ENCODE measurements around the gene GSTT2.
"Not testable (repeated sequence)": the region's sequence is repeated elsewhere in the genome, so short reads cannot be mapped to it uniquely, and the experiment has no call there.

Gene GSTT2

DNA sequence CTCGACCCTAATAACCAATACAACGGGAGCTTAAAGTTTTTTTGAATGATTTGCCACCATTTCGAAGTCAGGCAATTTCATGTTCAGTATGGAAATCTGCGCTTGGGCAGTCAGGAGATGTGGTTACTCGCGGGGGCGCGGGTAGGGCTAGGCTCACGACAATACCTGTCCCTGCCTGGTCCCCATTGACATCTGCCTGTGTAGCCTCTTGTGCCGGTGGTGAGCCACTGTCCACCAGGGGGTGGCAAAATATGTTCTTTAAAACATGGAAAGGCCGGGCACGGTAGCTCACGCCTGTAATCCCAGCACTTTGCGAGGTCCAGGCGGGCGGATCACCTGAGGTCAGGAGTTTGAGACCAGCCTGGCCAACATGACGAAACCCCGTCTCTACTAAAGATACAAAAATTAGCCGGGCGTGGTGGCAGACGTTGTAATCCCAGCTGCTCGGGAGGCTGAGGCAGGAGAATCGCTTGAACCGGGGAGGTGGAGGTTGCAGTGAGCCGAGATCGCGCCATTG is 5.0 kb upstream of the GSTT2 start:
- not testable (repeated sequence) for DNase-seq

DNA sequence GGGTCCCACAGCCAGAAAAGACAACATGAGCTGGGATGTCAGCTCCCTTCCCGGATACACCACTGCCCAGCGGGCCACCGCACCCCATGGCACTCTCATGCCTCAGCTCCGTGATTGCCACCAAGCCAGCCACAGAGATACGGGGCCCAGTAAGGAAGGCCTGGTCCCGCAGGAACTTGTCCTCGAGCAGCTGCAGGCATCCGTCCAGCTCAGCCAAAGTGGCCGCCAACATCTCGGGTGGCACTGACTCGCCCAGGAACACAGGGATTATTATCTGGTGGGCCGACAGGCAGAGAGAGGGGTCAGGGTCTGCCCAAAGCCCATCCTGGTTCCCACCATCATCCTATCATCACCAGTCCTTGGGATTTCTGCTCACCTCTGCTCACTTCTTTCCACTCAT is 2.6 kb upstream of the GSTT2 start:
- DNase-seq, result not testable (repeated sequence)

DNA sequence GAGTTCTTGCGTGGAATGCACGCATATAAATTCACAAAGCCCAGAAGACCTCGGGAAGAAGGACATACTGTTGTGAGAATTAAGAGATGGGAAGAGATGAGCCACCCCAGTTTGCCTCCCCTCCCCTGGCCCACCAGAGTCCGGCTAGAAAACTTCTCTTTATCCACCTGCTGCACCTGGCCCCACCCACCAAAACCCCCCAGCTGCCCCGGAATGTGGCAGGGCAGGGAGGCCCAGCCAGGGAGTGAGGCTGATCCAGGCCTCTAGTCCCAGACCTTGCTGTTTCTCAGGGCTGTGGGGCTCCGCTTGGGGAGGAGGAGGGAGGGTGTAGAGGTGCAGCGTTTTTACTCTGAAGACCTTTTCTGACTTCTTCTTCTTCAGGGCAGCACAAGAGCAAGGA is 633 bp downstream of the GSTT2 start:
- not testable (repeated sequence) for DNase-seq

DNA sequence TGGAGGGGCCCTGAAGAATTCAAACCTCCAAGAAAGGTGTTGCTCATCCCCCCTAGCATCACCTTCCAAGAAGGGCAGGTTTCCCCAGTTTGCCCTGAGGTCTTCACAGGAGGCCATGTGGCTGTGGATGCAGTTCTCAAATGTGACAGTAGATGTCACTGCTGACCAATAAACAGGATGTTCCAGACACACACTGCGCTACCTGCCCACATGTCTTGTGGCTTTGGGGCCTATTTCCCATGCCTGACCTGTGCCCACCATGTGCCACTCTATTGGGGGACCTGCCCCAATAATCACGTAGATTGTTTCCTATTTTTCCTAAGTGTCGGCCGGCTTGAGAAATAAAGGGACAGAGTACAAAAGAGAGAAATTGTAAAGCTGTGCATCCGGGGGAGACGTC is 4.5 kb downstream of the GSTT2 start:
- peak; percentile 45 for DNase-seq

DNA sequence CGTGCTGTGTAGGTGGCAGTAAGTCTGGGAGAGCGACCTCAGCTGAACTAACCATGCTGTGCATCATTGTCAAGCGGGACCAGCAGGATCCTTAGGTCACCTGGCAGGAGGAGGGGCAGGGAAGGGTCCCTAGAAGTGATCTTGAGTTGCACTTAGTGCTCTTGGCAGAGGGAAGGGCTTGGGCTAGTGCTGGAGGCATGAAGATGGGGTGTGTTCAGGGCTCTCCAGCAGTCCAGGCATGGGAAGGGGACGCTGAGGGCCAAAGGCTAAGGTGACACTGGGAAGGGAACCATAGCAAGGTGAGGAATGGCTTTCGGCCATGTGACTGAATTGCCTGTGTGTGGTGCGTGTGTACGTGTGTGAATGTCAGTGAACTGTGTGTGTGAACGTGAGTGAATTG is 6.2 kb downstream of the GSTT2 start:
- not testable (repeated sequence) for DNase-seq

DNA sequence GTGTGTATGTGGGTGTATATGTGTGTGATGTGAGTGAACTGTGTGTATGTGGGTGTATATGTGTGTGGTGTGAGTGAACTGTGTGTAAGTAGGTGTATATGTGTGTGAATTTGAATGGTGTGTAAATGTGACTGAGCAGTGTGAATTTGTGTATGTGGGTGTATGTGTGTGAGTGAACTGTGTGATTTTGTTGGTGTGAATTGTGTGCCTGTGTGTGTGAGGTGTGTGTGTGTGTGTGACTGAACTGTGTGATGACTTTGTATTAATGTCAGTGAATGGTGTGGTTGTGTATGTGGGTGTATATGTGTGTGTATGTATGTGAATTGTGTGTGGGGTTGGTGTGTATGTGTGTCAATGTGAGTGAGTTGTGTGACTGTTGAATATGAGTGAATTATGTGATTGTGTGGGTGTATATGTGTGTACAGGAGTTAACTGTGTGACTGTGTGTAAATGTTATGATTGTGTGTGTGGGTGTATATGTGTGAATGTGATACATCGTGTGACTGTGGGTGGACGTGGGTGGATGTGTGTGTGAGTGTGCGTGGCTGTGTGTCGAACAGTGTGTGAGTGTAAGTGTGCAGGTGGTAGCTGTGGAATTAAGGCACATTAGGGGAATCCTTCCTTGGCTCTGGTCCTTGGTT is 6.7 kb downstream of the GSTT2 start:
- DNase-seq, result not testable (repeated sequence)

DNA sequence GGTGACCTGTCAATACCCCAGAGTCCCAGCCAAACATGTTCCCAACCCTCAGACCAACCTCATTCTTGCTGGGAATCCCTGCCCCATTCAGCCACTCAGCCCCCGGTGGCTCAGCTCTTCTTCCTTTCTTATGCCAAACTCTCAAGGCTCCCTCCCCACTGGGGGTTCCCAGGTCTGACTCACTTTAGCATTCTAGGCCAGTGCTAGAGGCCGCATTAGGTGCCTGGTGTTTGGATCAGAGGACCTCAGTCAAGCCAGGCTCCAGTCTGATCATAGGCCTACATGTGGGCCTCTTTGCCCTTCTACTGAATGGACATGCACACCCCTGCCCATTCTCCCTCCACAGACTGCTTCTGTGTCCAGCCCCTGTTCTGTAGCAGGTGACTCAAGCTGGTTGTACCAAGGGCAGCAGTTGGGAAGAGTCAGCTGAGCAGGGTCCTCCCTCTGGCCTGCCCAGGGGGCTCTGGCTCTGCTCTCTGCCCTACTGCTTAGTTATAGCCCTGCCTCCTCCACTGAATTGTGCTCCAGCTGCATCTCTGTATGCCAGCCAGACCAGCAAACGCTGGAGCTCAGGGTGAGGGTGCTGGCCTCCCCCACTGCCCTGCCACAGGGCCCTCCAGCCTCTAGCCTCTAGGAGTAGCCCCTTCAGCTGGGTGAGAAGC is 9.8 kb downstream of the GSTT2 start:
- DNase-seq, result not testable (repeated sequence)

DNA sequence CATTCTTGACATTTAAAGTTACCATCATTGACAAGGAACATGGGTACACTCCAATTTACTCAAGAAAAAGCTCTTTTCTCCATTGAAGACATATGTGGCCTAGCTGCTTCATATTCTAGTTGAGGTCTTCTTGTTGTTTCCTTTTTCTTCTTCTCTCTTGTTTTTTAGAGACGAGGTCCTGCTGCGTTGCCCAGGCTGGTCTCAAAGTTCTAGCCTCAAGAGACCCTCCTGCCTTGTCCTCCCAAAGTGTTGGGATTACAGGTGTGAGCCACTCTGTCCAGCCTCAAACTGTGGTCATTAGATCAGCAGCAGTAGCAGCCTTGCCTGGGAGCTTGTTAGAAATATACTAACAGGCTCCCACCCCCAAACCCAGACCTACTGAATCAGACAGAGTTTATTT is 13.1 kb downstream of the GSTT2 start:
- not testable (repeated sequence) for DNase-seq

DNA sequence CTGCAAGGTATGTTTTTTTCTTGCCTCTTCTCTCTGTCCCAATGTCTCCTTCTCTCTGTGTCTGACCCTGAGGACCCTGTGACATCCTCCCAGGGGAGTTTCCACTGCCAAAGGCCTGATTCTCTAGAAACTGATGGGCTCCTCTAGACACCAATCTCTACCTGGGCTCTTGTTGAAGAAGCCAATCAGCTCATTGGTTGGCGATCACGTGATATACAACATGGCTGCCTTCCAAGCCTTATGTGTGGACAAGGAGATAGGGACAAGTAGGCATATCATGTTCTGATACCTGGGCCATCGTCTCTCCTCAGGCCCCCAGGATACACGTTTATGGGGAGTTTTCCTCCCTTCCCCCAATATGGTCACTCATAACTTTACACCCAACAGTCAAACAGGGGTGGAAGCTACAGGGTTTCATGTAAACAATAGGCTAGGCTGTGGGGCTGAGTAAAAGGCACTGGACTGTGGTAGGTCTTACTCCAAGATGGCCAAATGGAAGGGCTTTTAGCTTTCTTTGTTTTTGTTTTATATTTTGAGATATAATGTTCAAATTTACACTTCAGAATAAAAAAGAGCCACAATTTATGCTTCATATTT is 13.7 kb downstream of the GSTT2 start:
- DNase-seq, result not testable (repeated sequence)

DNA sequence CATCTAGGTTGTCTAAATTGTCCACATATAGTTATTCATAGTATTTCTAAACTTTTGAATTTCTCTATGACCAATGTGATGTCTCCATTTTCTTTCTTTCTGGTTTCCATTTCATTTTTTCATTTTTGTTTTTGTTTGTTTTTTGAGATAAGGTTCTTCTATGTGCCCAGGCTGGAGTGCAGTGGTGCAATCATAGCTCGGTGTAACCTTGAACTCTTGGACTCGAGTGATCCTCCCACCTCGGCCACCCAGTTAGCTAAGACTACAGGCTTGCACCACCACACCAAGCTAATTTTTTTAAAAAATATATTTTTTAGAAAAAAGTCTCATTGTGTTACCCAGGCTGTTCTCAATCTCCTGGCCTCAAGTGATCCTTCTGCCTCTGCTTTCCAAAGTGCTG is 17.2 kb downstream of the GSTT2 start:
- DNase-seq, result no peak

DNA sequence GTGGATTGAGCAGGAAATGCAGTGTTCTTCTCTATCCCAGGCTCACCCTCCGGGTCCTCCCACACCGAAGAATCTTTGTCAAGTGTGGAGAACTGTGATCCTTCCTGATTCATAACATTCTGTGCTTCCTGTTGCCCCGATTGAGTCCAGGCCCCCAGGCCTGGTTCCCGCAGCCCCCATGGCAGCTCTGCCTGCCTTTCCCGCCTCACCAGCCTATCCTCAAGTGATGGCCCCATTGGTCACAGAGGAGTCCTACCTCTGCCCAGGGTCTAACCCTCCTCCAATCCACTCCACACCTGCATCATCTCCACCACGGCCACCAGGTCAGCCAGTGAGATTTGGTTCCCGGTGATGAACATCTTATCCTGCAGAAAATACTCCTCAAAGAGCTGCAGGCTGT is 19.8 kb downstream of the GSTT2 start:
- DNase-seq, result not testable (repeated sequence)

DNA sequence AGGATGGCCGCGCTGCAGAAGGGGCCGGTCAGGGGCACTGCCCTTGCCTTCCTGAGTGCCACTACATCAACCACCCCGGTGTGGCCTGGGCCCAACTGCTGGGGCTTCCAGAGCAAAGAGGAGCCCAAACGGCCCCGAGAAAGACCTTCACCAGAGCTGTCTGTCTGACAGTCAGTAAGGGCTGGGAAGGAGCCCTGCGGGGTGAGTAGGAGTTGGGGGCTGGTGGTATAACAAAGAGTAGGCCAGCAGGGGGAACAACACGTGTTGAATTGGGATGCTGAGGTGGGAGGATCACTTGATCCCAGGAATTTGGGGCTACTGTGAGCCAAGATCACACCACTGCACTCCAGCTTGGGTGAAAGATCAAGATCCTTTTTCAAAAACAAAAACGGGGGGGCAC is 21.4 kb downstream of the GSTT2 start:
- DNase-seq, result no peak

DNA sequence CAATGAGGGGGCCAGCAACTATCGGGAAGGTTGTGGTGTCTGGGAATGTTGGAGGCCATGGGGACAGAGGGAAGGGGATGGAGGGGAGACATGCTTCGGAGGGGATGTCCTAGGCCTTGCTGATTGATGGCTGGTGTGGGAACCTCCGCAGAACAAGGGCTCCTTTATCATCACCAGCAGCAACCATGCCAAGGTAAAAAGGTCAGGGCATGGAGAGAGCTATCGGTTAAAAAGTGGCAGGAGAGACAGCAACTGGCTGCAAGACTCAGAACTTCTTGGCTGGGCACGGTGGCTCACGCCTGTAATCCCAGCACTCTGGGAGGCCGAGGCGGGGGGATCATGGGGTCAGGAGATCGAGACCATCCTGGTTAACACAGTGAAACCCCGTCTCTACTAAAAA is 22.3 kb downstream of the GSTT2 start:
- no peak for DNase-seq

DNA sequence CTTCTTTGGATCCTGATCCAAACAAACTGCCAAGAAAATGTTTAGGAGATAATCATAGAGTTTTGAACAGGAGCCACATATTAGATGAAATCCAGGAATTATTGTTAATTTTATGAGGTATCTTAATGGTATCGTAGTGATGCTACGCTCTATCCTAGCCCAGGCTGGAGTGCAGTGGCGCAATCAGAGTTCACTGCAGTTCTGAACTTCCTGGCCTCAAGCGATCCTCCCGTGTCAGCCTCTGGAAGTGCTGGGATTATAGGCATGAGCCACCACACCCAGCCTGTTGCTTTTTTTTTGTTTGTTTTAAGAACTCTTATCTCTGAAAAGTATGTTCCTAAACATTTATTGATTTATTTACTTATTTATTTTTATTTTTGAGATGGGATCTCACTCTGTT is 22.9 kb downstream of the GSTT2 start:
- DNase-seq, result no peak

DNA sequence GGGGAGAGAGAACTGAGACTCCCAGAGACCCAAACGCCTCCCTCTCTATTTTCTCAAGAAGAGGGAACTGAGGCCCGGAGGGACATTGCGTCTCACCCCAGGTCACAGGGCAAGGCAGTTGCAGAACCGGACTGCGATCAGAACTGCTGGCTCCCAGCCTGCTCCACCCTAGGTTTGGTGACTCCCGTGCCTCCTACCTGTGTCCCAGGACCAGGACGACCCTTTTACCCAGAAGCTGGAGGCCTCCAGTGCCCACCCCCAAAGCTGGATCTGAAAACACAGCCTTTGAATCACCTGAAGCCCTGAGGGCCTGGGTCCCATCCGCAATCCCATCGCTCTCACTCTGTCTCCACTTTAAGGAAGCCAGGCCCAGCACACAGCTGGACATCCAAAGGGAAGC is 24.0 kb downstream of the GSTT2 start:
- DNase-seq, result no peak

DNA sequence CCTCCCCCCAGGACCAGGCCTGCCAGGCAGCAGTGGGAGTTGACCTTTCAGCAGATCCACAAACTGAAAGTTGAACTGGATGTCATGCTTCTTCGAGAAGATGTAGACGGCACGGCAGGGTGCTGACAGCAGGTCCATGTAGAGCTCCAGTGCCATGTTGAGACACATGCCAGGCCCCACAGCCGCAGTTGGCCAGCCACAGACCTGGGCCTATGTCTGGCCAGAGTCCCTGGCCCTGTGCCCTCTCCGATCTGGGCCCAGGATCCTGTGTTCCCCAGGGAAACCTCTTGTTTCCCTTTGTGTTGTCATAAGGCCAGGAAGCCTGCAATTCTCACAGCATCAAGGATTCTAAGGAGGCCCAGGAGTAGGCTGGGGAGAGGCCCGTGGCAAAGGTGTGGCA is 25.3 kb downstream of the GSTT2 start, which contains the start of gene GSTT4:
GSTT4 (minus strand) TSS at position 253 of the 400 bp plus-strand sequence; CDS start at position 156, 97 bp downstream.
- DNase-seq, result no peak

DNA sequence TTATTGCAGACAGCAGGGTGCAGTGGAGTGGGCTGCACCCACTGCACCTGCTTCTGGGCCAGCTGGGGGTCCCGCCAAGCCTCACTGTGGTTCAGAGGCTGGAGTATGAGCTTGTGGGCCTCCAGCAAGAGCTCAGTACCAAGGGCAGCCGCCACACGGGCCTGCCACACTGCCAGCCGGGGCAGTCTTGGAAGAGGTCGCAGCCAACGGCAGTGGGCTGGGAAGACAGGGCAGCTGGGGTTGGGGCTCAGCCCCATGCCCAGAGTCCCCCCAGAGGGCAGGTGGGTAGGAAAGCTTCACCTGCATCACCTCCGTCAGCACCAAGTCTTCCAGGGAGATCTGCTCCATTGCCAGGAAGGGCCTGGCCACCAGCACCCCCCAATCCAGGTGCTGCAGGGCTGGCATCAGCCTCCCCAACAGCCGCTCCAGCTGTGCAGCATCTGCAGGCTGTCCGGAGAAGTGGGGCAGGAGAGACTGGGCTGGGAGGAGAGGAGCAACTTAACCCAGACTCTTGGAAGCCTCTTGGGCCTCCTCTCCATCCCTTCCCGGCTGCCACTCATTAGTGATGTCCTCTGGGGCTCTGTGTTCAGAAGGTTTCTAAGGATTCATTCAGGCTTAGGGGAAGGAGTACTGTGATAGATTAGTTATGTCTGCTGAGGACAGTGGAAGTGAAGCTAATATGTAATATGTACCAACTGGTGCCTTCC is 26.4 kb downstream of the GSTT2 start:
- no peak for DNase-seq

DNA sequence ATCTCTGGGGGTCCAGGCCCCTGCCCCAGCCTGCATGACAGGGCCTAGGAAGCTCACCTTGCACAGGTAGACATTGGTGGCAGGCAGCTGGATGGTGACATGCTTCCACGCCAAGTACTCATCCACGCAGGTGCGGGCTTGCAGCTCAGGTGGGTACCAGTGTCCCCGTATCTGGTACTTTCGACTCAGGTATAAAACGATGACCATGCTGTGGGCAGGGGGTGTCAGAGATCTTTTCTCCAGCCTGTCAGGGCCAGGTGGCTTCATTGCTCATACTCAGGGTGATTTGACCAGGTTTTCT is 26.9 kb downstream of the GSTT2 start:
- DNase-seq, result no peak

DNA sequence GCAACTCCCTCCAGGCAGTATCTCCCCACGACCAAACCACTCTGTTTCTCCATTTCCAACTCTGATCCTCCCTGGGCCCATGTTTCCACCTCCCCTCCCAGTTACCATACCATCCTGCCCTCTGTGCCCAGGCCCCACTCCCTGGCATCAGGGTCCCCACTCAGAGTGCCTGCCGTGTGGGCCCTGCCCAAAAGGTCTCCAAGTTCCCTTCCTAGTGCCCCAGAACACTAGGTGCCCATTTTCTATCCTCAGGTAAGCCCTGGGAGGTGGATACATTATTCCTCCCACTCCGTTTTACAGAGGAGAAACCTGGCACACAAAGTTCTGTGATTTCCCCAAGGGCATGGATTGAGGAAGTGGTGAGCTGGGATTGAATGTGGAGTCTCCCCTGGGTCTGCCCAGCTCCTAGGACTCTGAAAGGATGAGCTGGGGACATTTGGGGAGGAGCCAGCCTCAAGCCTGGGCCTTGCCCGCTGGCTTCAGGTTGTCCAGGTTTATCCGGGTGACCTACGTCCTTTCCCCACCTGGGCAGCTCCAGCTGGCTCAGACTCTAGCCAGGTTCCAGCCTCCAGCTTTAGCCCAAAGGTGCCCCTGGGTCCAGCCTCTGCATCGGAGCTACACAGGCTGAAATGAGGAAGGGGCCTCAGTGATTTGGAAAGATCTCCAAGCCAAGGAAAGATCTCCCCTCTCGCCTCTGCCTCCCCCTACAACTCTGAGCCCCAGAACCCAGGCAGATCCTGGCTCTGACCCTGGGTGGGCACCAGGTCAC is 27.5 kb downstream of the GSTT2 start:
- no peak for DNase-seq

DNA sequence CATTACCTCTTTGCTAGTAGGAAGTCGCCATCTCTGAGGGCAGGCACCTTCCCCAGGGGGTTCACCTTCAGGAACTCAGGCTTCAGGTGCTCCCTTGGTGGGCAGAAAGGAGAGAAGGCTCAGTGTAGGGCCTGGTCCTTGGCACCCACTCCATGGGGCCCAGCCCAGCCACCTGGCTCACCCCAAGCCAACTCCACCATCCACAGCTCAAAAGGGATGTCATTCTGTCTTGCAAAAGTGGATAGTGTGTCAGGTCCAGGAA is 28.0 kb downstream of the GSTT2 start:
- DNase-seq, result no peak

DNA sequence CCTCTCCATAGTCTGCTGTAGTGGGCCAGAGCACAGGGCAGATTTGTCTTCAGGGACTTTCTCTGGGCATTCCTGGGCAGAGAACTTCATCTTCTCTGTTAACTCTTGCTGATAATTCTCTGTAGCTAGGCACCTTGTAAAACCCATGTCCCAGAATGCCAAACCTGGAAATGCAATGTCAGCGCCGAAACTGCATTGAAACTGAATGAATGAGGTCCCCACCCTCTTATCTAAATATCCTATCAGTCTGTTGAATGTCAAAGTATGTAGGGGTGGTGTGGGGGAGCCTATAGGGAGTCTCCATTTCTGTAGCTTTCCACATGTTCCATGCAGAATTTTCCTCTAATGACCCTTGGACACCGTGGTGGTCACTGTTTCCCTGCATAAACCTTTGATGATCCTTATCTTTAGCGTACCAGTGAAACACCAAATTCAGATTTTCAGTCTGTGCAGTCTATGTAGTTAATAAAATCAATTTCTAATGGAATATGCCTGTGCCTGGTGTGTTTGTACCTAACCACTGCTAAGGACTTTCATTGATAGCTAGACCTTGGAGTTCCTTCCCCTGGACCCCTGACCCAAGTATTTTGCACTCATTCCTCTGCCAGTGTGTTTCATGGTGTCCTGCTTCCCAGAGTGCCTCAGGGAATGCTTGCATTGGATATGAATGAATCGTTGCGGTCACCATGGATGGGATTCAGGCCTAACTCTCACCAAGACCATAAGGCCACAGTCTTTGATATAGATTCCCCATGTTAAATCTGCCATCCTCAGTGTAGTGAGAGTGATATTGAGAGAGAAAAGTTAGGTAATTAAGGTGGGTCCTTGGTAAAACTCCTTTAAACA is 28.7 kb downstream of the GSTT2 start:
- DNase-seq, result no peak

All from effector CD8-positive, alpha-beta T cell (primary cell).